HEK293 (cell line): ENCODE data around the gene LYL1.
A peak's percentile ranks its signal among the peaks of the same experiment; 100 is the strongest.

Experiments used
- EGR2 ChIP-seq: fragments of 450-650 bp; formaldehyde crosslinking; IDR thresholded peaks from 2 replicates; pipeline ENCODE4 v1.5.1; 2016; ENCODE audit warnings: low read depth, missing biosample characterization, missing genetic modification characterization
- GFI1B ChIP-seq: fragments of 450-650 bp; formaldehyde crosslinking; IDR thresholded peaks from 2 replicates; pipeline ENCODE4 v1.5.1; 2016; ENCODE audit warnings: missing biosample characterization, missing genetic modification characterization
- HOXA7 ChIP-seq: sonication (generic); formaldehyde crosslinking; IDR thresholded peaks from 2 replicates; pipeline ENCODE4 v1.8.1; 2022; ENCODE audit warnings: missing genetic modification reagents, borderline replicate concordance
- SCRT2 ChIP-seq: fragments of 450-650 bp; formaldehyde crosslinking; IDR thresholded peaks from 2 replicates; pipeline ENCODE4 v1.5.1; 2016; ENCODE audit warnings: missing biosample characterization, missing genetic modification characterization
- ZBTB1 ChIP-seq: fragments of 450-650 bp; formaldehyde crosslinking; IDR thresholded peaks from 2 replicates; pipeline ENCODE4 v1.5.1; 2016; ENCODE audit warnings: missing biosample characterization, missing genetic modification characterization
- ZBTB21 ChIP-seq: fragments of 450-650 bp; formaldehyde crosslinking; IDR thresholded peaks from 2 replicates; pipeline ENCODE4 v1.5.1; 2017; ENCODE audit warnings: missing biosample characterization, missing genetic modification characterization
- ZBTB48 ChIP-seq: fragments of 450-650 bp; formaldehyde crosslinking; IDR thresholded peaks from 2 replicates; pipeline ENCODE4 v1.5.1; 2016; ENCODE audit warnings: missing biosample characterization, missing genetic modification characterization
- ZFHX2 ChIP-seq: fragments of 450-650 bp; formaldehyde crosslinking; conservative IDR thresholded peaks from 2 replicates; pipeline ENCODE4 v1.5.1; 2016; ENCODE audit warnings: missing biosample characterization, missing genetic modification characterization
- ZFP37 ChIP-seq: fragments of 450-650 bp; formaldehyde crosslinking; IDR thresholded peaks from 2 replicates; pipeline ENCODE4 v1.5.1; 2016; ENCODE audit warnings: missing biosample characterization, missing genetic modification characterization
- ZIC2 ChIP-seq: fragments of 450-650 bp; formaldehyde crosslinking; IDR thresholded peaks from 2 replicates; pipeline ENCODE4 v1.5.1; 2016; ENCODE audit warnings: missing biosample characterization, missing genetic modification characterization
- ZNF132 ChIP-seq: fragments of 450-650 bp; formaldehyde crosslinking; IDR thresholded peaks from 2 replicates; pipeline ENCODE4 v1.5.1; 2017; ENCODE audit warnings: missing biosample characterization, missing genetic modification characterization, borderline replicate concordance
- ZNF184 ChIP-seq: fragments of 450-650 bp; IDR thresholded peaks from 2 replicates; pipeline ENCODE4 v1.5.1; 2018; ENCODE audit warnings: missing biosample characterization, mild to moderate bottlenecking, missing genetic modification characterization
- ZNF239 ChIP-seq: fragments of 450-650 bp; formaldehyde crosslinking; IDR thresholded peaks from 2 replicates; pipeline ENCODE4 v1.5.1; 2016; ENCODE audit warnings: missing biosample characterization, missing genetic modification characterization
- ZNF266 ChIP-seq: fragments of 450-650 bp; formaldehyde crosslinking; IDR thresholded peaks from 2 replicates; pipeline ENCODE4 v1.5.1; 2016; ENCODE audit warnings: missing biosample characterization, missing genetic modification characterization, low read depth
- ZNF433 ChIP-seq: fragments of 450-650 bp; formaldehyde crosslinking; IDR thresholded peaks from 2 replicates; pipeline ENCODE4 v1.5.1; 2016; ENCODE audit warnings: missing biosample characterization, missing genetic modification characterization, low read depth
- ZNF529 ChIP-seq: fragments of 450-650 bp; formaldehyde crosslinking; IDR thresholded peaks from 2 replicates; pipeline ENCODE4 v1.5.1; 2017; ENCODE audit warnings: missing genetic modification characterization, missing biosample characterization; ENCODE audit not compliant: insufficient replicate concordance
- ZNF561 ChIP-seq: fragments of 450-650 bp; IDR thresholded peaks from 2 replicates; pipeline ENCODE4 v1.5.1; 2018; ENCODE audit warnings: missing biosample characterization, missing genetic modification characterization, borderline replicate concordance
- ZNF596 ChIP-seq: fragments of 450-650 bp; IDR thresholded peaks from 2 replicates; pipeline ENCODE4 v1.5.0; 2018; ENCODE audit warnings: missing biosample characterization, mild to moderate bottlenecking, missing genetic modification characterization, moderate library complexity
- ZNF600 ChIP-seq: fragments of 450-650 bp; formaldehyde crosslinking; IDR thresholded peaks from 2 replicates; pipeline ENCODE4 v1.5.1; 2016; ENCODE audit warnings: missing biosample characterization, missing genetic modification characterization
- ZNF610 ChIP-seq: fragments of 450-650 bp; formaldehyde crosslinking; IDR thresholded peaks from 2 replicates; pipeline ENCODE4 v1.5.1; 2016; ENCODE audit warnings: missing biosample characterization, missing genetic modification characterization, borderline replicate concordance
- ZNF664 ChIP-seq: fragments of 450-650 bp; formaldehyde crosslinking; IDR thresholded peaks from 2 replicates; pipeline ENCODE4 v1.5.1; 2016; ENCODE audit warnings: missing biosample characterization, missing genetic modification characterization
- ZNF677 ChIP-seq: fragments of 450-650 bp; IDR thresholded peaks from 2 replicates; pipeline ENCODE4 v1.5.0; 2018; ENCODE audit warnings: missing biosample characterization, mild to moderate bottlenecking, missing genetic modification characterization, moderate library complexity
- ZSCAN23 ChIP-seq: fragments of 450-650 bp; formaldehyde crosslinking; IDR thresholded peaks from 2 replicates; pipeline ENCODE4 v1.5.1; 2016; ENCODE audit warnings: missing biosample characterization, missing genetic modification characterization
- ZXDB ChIP-seq: fragments of 450-650 bp; formaldehyde crosslinking; IDR thresholded peaks from 2 replicates; pipeline ENCODE4 v1.5.1; 2016; ENCODE audit warnings: missing biosample characterization, missing genetic modification characterization
- TF ChIP-seq, protein P1 (sequence below): fragments of 450-650 bp; formaldehyde crosslinking; IDR thresholded peaks from 2 replicates; pipeline ENCODE4 v1.5.1; 2017; ENCODE audit warnings: missing biosample characterization, missing genetic modification characterization
- TF ChIP-seq, protein P2 (sequence below): fragments of 450-650 bp; formaldehyde crosslinking; IDR thresholded peaks from 2 replicates; pipeline ENCODE4 v1.5.1; 2016; ENCODE audit warnings: missing biosample characterization, missing genetic modification characterization
- TF ChIP-seq, protein P3 (sequence below): fragments of 450-650 bp; formaldehyde crosslinking; IDR thresholded peaks from 2 replicates; pipeline ENCODE4 v1.5.1; 2016; ENCODE audit warnings: missing biosample characterization, missing genetic modification characterization
- TF ChIP-seq, protein P4 (sequence below): fragments of 450-650 bp; formaldehyde crosslinking; IDR thresholded peaks from 2 replicates; pipeline ENCODE4 v1.5.1; 2016; ENCODE audit warnings: missing biosample characterization, missing genetic modification characterization
- TF ChIP-seq, protein P5 (sequence below): fragments of 450-650 bp; formaldehyde crosslinking; IDR thresholded peaks from 2 replicates; pipeline ENCODE4 v1.5.1; 2016; ENCODE audit warnings: missing biosample characterization, missing genetic modification characterization
- TF ChIP-seq, protein P6 (sequence below): fragments of 450-650 bp; formaldehyde crosslinking; IDR thresholded peaks from 2 replicates; pipeline ENCODE4 v1.5.1; 2017; ENCODE audit warnings: missing biosample characterization, missing genetic modification characterization

Gene LYL1

DNA sequence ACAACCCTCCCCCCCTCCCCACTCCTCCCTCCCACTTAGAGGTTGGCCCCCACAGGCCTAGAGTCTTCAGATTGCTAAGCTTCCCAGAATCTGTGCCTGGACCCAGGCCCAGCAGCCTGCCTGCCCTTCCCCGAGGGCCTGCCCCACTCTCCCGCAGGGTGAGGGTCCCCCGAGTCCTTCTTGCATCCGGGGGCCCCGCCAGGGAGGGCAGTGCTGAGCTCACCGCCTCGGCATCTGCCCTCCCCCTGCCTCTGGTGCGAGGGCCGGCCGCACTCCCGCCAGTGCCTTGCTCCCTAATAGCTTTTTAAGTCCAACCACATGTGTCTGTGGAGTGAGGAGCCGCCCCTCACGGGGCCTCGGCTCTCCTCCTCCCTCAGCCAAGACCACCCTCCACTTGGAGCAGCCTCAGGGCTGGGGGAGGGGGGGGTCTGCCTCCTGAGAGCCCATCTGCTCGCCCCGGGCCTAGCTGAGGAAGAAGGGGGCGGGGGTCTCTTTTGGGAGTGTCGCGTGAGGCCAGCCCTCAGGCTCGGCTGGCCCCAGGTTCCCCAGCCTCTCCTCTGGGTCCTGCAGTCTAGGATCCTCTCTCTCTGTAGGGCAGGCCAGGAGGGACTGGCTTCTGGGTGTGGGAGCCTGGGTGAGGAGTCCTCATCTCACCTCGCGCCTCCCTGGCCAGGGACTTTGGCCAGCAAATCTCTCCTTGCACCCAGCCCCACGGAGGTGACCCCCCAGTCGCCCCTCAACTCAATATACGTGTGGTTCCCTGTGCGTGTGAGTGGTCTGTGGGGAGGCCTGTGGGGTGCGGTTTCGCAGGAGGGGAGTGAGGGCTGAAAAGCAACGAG, 47.2 kb downstream of the LYL1 start (continued):
- TF ChIP-seq SCRT2 (no peak), GFI1B (no peak), ZNF184 (tag by site-specific recombination) (no peak), ZNF266 (tag by site-specific recombination) (no peak), ZNF433 (tag by site-specific recombination) (no peak), ZNF561 (no peak), ZXDB (tag by site-specific recombination) (0 out of 2 replicates have a peak, but pooled peaks have one; percentile 38), ZNF239 (tag by site-specific recombination) (no peak), ZBTB48 (tag by site-specific recombination) (peak; percentile 44; the same call in 1 of the 2 replicates), ZSCAN23 (tag by site-specific recombination) (no peak), ZFP37 (tag by site-specific recombination) (no peak), ZFHX2 (tag by site-specific recombination) (peak; percentile 41; the same call in 1 of the 2 replicates), HOXA7 (CRISPR knock-in tag) (no peak), ZNF677 (tag by site-specific recombination) (no peak), ZNF132 (tag by site-specific recombination) (no peak), ZIC2 (tag by site-specific recombination) (peak; percentile 58), EGR2 (tag by site-specific recombination) (peak; percentile 34; the same call in 1 of the 2 replicates), ZNF600 (no peak), ZNF664 (tag by site-specific recombination) (no peak), ZNF610 (tag by site-specific recombination) (no peak), ZNF529 (tag by site-specific recombination) (no peak), ZBTB1 (no peak), ZBTB21 (tag by site-specific recombination) (no peak), ZNF596 (tag by site-specific recombination) (no peak)
- TF ChIP-seq, protein P1, sequence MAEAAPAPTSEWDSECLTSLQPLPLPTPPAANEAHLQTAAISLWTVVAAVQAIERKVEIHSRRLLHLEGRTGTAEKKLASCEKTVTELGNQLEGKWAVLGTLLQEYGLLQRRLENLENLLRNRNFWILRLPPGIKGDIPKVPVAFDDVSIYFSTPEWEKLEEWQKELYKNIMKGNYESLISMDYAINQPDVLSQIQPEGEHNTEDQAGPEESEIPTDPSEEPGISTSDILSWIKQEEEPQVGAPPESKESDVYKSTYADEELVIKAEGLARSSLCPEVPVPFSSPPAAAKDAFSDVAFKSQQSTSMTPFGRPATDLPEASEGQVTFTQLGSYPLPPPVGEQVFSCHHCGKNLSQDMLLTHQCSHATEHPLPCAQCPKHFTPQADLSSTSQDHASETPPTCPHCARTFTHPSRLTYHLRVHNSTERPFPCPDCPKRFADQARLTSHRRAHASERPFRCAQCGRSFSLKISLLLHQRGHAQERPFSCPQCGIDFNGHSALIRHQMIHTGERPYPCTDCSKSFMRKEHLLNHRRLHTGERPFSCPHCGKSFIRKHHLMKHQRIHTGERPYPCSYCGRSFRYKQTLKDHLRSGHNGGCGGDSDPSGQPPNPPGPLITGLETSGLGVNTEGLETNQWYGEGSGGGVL: peak; percentile 81
- TF ChIP-seq, protein P2, sequence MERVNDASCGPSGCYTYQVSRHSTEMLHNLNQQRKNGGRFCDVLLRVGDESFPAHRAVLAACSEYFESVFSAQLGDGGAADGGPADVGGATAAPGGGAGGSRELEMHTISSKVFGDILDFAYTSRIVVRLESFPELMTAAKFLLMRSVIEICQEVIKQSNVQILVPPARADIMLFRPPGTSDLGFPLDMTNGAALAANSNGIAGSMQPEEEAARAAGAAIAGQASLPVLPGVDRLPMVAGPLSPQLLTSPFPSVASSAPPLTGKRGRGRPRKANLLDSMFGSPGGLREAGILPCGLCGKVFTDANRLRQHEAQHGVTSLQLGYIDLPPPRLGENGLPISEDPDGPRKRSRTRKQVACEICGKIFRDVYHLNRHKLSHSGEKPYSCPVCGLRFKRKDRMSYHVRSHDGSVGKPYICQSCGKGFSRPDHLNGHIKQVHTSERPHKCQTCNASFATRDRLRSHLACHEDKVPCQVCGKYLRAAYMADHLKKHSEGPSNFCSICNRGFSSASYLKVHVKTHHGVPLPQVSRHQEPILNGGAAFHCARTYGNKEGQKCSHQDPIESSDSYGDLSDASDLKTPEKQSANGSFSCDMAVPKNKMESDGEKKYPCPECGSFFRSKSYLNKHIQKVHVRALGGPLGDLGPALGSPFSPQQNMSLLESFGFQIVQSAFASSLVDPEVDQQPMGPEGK: peak; percentile 49; the same call in 1 of the 2 replicates
- TF ChIP-seq, protein P3, sequence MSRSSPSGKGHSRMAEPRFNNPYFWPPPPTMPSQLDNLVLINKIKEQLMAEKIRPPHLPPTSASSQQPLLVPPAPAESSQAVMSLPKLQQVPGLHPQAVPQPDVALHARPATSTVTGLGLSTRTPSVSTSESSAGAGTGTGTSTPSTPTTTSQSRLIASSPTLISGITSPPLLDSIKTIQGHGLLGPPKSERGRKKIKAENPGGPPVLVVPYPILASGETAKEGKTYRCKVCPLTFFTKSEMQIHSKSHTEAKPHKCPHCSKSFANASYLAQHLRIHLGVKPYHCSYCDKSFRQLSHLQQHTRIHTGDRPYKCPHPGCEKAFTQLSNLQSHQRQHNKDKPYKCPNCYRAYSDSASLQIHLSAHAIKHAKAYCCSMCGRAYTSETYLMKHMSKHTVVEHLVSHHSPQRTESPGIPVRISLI (tag by site-specific recombination): no peak
- TF ChIP-seq, protein P4, sequence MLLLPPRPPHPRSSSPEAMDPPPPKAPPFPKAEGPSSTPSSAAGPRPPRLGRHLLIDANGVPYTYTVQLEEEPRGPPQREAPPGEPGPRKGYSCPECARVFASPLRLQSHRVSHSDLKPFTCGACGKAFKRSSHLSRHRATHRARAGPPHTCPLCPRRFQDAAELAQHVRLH (tag by site-specific recombination): no peak
- TF ChIP-seq, protein P5, sequence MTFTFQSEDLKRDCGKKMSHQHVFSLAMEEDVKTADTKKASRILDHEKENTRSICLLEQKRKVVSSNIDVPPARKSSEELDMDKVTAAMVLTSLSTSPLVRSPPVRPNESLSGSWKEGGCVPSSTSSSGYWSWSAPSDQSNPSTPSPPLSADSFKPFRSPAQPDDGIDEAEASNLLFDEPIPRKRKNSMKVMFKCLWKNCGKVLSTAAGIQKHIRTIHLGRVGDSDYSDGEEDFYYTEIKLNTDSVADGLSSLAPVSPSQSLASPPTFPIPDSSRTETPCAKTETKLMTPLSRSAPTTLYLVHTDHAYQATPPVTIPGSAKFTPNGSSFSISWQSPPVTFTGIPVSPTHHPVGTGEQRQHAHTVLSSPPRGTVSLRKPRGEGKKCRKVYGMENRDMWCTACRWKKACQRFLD (tag by site-specific recombination): no peak
- TF ChIP-seq, protein P6, sequence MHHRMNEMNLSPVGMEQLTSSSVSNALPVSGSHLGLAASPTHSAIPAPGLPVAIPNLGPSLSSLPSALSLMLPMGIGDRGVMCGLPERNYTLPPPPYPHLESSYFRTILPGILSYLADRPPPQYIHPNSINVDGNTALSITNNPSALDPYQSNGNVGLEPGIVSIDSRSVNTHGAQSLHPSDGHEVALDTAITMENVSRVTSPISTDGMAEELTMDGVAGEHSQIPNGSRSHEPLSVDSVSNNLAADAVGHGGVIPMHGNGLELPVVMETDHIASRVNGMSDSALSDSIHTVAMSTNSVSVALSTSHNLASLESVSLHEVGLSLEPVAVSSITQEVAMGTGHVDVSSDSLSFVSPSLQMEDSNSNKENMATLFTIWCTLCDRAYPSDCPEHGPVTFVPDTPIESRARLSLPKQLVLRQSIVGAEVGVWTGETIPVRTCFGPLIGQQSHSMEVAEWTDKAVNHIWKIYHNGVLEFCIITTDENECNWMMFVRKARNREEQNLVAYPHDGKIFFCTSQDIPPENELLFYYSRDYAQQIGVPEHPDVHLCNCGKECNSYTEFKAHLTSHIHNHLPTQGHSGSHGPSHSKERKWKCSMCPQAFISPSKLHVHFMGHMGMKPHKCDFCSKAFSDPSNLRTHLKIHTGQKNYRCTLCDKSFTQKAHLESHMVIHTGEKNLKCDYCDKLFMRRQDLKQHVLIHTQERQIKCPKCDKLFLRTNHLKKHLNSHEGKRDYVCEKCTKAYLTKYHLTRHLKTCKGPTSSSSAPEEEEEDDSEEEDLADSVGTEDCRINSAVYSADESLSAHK (tag by site-specific recombination): no peak
